HG02678 (cell line): ENCODE data around the gene SLC25A46.
"Not testable (repeated sequence)": the region's sequence is repeated elsewhere in the genome, so short reads cannot be mapped to it uniquely, and the experiment has no call there.

Experiments
- ATAC-seq: cut with Tn5 transposase; IDR thresholded peaks from one replicate; pipeline ENCODE4 v1.9.1; 2021; ENCODE audit warnings: mild to moderate bottlenecking, moderate library complexity; ENCODE audit not compliant: unreplicated experiment

The SLC25A46 gene

DNA sequence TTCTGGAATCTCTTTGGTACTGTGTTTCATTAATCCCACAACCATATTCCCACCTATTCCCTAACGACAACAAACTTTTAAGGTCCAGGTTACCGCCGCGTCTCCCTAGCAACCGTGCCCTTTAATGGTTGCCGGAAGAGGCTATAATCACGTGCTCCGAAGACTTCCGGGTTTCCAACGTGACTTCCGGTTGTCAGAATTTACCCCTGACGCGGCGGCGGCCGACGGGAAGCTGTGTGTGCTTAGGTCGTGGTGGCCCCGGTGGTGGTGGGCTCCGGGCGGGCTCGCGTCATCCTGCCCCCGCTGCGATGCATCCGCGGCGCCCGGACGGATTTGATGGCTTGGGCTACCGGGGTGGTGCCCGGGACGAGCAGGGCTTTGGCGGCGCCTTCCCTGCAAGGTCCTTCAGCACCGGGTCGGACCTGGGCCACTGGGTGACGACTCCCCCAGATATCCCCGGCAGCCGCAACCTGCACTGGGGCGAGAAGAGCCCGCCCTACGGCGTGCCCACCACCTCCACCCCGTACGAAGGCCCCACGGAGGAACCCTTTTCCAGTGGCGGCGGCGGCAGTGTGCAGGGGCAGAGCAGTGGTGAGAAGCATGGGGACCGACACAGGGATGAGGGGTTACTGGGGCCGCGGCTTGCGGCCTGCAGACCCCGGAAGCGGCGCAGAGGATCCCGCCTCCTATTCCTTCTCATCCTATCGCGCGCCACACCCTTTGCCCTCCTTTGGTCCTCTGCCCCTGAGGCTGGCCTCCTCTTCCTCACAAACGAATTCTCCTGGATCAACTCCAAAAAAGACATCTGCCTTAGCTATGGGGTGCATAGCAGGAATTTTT lies at the start of gene SLC25A46:
Gene SLC25A46 (plus strand): TSS at position 196 of the 840 bp plus-strand sequence. CDS start 113 bp downstream, at position 309.
- ATAC-seq = peak; percentile 97

DNA sequence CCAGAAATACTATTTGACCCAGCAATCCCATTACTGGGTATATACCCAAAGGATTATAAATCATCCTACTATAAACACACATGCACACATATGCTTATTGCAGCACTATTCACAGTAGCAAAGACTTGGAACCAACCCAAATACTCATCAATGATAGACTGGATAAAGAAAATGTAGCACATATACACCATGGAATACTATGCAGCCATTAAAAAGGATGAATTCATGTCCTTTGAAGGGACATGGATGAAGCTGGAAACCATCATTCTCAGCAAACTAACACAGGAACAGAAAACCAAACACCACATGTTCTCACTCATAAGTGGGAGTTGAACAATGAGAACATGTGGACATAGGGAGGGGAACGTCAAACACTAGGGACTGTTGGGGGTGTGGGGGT lies 48.2 kb upstream of the SLC25A46 start:
- not testable (repeated sequence) for ATAC-seq

DNA sequence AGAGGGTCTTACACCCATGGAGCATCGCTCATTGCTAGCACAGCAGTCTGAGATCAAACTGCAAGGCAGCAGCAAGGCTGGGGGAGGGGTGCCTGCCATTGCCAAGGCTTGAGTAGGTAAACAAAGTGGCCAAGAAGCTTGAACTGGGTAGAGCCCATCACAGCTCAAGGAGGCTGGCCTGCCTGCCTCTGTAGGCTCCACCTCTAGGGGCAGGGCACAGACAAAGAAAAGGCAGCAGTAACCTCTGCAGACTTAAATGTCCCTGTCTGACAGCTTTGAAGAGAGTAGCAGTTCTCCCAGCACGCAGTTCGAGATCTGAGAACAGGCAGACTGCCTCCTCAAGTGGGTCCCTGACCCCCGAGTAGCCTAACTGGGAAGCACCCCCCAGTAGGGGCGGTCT lies 46.1 kb upstream of the SLC25A46 start:
- ATAC-seq = not testable (repeated sequence)

DNA sequence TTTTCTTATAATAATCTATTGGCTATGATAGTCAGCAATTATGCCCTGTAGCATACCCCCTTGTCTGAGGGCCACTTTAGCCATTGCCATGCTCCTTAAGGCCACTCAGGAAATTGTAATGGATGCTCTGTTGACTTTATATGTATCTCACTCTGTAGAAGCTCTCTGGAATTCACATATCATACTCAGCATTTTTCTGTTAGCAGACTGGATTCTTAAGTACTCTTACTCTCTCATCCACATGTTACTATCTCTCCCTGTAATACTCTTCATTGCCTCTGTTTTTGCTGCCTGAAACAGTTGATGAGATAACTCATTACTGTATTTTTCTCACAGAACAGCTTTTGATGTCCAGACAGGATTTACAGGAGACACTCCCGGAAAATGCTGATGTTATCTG lies 36.5 kb upstream of the SLC25A46 start:
- no peak for ATAC-seq

DNA sequence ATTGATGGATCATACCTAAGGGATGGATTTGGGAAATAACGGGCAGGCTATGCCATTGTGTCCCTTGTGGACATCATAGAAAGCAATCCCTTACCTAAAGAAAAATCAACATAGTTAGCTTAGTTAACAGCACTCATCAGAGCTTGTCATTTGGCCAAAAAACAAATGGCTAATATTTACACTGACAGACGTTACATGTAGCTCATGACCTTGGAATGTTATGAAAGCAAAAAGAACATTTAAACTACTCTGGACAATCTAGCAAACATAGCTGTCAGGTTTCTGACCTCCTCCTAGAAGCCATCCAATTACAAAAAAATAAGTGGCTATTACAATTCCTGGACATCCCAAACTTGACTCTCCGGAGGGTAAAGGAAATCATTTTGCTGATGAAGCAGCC lies 36.1 kb upstream of the SLC25A46 start:
- no peak for ATAC-seq

DNA sequence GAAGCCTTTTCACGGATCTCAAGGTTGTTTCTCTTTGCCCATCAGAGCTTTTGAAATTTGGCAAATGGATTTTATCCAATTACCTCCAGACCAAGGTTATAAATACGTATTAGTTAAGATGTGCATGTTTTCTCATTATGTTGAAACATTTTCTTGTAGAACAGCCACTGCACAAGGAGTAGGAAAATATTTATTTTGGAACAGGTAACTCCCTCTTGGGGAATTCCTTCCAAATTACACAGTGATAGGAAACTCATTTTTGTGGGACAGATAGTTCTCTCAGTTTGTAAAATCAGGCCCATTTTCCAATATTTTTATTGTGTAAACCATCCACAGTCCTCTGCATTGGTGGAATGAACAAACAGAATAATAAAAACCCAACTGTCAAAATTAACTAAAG lies 35.3 kb upstream of the SLC25A46 start:
- no peak for ATAC-seq

DNA sequence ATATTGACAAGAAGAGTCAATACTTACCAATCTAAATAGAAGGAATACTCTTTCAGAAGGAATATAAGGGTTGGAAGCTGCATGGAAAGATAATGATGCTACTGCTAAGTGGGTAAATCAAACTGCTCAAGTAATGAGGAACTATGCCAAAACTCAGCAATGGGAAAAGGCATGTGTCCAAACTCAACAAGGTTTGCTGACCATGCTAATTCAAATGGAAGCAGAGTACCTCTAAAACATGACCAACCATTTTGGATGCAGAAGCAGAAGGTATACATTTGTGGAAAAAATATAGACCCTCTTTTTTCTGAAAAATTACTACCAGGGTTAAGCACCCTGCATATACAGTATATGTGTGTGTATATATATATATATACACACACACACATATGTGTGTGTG lies 33.5 kb upstream of the SLC25A46 start:
- no peak for ATAC-seq

DNA sequence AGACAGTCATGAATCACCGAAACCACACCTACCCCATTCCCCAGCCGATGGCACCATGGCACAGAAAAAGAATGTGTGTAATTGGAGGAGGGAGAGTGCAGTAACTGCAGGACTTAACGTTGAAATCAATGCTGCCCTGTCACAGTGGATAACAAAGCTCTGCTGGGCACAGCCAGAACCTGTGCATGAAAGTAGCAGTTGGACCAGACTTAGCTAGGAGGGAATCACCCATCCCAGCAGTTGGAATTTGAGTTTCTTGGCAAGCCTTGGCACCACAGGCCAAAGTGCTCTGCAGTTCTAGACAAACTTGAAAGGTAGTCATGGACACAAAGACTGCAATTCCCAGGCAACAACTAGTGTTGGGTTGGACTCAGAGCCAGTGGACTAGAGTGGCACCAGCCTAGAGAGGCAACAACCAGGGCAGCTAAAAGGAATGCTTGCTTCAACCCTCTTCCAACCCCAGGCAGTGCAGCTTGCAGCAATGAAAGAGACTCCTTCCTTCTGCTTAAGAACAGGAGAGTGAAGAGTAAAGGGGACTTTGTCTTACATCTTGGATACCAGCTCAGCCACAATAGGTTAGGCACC lies 31.5 kb upstream of the SLC25A46 start:
- ATAC-seq = no peak

DNA sequence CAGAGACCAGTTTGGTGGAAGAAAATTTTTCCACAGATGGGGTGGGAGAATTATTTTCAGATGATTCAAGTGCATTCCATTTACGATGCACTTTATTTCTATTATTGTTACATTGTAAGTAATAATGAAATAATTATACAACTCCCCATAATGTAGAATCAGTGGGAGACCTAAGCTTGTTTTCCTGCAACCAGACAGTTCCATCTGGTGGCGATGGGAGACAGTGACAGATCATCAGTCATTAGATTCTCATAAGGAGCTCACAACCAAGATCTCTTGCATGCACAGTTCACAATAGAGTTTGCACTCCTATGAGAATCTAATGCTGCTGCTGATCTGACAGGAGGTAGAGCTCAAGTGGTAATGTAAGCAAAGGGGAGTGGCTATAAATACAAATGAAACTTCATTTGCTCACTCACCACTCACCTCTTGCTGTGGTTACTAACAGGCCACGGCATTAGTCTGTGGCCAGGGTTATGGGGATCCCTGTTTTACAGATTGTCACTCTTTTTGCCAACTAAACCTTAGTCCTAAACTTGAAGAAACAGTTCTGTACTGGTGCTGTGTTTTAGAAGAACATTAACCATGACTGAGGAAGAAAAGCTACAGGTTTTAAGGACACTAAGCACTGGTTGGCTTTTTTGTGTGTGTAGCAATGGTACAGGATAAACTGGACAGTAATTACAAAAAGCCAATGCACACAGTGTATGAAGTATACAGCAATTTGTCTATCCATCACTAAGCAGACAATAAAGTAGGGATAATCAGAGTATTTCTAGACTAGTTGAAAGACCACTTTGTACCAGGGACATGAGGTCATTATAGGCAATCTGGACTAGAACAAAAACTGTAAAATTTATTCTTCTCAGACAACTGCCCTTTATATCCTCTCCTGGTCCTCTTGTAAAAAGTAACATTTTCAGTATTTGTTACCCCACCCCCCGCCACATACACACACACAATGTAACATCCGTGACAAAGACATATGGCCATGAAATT lies 22.3 kb upstream of the SLC25A46 start:
- ATAC-seq = peak; percentile 72

DNA sequence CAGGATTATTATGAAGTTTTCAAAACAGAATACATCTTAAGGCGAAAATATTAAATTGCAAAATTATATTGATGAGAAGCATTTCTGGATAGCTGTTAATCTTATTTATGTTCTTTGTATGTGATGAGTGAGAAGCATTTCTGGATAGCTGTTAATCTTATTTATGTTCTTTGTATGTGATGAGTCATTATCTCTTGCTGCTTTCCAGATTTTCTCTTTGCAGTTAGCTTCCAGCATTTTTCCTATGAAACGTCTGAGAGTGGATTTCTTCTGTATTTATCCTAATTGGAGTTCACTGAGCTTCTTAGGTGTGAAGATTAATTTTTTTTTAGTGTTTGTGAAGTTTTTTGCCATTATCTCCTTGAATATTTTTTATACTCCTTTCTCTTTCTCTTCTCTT lies 20.5 kb upstream of the SLC25A46 start:
- ATAC-seq = no peak

DNA sequence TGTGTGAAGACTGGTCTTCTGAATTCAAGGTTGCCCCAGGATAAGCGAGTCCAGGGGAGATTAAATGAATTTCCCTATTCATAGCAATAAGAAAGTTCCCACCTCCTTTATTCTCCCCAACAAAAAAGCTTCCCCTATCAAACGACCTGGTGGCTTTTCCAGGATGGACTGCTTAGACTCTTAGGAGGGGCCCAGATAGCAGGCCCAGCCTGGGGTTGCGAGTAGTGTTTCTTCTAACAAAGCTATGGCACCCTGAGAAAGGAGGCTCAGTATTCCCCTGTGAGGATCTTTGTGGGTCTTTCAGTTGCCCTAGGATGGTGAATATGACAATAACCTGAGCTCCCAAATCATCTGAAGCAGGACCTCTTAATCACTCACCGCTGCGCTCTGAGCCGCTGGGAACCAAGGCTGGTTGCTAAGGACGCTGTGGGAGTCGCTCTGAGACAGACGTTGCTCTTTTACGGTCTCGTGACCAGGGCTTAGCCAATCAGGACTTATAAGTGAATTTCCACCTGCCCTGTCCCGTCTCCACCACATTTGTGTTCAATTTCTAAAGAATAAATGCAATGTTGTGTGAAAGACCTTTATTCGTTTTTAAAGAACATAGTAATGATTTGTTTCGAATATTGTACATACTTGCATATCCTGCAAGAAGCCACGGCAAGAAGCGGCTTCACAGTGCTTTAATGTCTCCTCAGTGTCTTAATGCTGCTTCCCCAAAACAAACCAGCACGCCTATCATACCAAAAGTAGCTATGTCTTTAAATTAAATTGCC lies 12.4 kb upstream of the SLC25A46 start, which contains the start of gene TMEM232:
Gene TMEM232 (minus strand): TSS at position 423 of the 776 bp plus-strand sequence. CDS start 59,319 bp downstream, outside the sequence.
- ATAC-seq = peak; percentile 100

DNA sequence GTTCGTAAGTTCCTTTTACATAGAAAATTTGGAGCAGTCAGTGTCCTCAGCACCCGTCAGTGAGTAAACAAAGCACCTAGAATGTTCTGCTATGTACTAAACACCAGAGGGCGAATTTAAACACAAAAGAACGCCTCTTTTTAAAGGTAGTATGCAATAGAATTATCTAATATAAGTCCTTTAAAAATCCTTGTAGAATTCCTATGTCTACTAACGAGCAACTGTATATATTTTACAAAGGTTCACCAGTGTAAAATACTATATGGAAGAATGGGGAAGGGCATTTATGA lies 11.8 kb upstream of the SLC25A46 start:
- ATAC-seq = peak; percentile 72

DNA sequence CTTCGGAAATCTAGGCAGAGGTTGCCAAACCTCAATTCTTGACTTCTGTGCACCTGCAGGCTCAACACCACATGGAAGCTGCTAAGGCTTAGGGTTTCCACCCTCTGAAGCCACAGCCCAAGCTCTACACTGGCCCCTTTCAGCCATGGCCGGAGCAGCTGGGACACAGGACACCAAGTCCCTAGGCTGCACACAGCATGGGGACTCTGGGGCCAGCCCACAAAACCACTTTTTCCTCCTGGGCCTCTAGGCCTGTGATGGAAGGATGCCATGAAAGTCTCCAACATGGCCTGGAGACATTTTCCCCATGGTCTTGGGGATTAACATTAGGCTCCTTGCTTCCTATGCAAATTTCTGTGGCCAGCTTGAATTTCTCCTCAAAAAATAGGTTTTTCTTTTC lies 7.3 kb upstream of the SLC25A46 start:
- ATAC-seq = not testable (repeated sequence)

DNA sequence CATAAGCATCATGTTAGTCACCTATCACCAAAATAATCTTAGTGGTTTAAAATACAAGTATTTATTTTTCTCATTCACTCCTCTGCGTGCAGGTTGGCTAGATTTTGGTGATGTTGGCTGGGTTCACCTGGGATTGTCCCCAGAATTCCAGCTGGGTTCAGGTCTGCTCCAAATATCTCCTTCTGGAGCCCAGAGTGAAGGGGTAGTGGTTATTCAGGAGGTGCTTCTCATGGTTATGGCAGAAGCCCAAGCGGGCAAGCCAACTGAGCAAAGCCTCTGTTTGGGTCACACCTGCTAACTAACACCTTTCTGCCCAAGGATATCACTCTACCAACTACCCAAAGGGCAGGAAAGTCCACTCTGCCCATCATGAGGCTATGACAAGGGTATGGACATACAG lies 4.7 kb upstream of the SLC25A46 start:
- no peak for ATAC-seq

DNA sequence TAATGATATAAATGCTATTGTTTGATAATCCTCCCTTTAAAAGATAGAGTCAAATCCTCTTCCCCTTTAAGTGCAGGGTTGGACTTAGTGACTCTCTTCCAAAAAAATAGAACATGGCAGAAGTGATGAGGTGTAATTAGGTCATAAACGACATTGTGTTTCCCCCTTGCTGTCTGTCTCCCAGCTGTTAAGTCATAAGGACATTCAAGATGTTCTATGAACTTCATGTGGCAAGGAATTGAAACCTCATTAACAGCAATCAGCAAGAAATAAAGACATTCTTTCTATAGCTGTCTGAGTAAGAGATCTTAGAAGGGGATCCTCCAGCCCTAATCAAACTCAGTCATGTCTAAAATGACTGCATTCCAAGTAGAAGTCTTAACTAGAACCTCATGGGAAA lies 3.3 kb upstream of the SLC25A46 start:
- ATAC-seq = no peak

DNA sequence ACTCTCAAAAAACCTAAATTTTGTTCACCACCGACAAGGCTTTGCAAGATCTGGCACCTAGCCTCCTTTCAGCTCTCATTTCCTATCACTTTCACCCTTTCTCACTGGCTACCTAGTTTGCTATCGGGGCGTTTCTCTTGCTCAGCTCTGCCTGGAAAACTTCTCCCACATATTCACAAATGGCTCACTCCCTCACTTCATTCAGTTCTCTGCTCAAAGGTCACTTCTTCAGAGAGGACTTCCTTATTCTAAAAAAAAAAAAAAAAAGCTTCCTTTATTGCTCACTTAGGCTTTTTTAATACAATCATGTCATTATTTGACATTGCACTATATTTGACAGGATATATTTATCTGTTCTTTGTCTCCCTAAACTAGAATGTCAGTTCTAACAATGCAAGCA lies 2.1 kb upstream of the SLC25A46 start:
- no peak for ATAC-seq

DNA sequence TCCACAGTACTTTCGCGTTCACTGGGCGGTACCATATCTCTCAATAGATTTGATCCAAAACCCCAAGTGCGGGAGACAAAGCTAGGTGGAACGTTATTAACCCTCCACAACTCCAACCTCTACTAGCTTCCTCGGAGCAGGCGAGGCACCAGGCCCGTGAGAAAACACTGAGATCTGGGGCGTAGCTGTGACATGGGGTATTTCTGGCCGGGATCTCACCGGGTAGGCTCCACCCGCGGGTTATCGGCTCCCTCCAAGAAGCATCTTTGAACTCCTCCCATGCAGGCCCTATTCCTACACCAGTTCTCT lies 350 bp upstream of the SLC25A46 start:
- peak; percentile 55 for ATAC-seq

DNA sequence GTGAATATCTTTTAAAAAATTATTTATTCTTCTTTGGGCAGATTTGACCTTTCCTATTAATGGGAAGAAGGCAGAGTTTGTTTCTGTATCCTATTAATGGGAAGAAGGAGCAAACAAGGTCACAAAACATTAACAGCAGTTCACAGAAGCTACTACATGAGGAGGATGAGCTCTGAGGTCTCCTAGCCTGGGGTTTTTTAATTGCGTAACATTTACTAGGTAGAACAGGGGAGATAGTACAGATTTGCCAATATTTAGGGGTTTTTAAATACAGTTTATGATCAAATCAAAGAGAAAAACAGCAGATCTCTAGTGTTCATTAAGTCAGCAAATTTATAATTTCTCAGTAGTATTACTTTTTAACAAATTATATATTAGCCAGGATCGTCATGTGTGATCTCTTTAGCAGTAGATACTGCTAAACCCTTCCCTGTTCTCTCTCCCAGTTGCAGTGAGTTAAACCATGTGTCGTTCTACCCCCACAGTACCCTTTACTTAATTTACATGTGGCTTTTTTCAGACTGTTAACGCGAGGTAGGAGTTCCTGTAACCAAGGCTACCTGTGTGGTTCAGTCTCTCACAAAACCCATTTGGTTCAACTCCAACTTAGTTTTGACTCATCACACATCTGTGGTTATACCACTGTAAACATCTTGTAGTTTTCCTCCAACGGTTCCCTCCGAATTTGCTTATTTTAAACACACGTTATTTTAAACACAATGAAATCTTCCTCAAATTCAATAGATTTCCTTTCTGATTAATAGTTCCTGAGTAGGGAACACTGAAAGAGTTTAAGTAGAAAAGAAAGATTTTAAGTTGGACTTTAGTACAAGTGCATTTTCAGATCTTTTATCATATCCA lies 13.3 kb downstream of the SLC25A46 start:
- ATAC-seq = peak; percentile 99

DNA sequence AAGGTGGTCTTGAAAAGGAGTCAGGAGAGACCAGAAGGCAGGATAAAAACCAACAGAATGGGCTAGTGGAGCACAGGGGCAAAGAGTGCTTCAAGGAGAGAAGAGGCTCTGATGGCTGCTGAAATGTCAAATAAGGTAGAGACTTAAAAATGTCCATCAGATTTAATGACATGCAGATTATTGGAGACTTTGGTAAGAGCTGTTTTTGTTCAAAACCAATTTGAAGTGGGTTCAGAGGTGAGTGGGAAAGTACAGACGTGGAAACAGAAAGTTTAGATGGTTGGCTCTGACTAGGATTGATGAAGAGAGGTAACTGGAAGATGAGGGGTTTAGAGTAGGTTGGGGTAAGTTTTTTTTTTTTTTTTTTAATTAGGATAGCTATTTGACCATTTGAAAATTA lies 14.1 kb downstream of the SLC25A46 start:
- peak; percentile 19 for ATAC-seq

DNA sequence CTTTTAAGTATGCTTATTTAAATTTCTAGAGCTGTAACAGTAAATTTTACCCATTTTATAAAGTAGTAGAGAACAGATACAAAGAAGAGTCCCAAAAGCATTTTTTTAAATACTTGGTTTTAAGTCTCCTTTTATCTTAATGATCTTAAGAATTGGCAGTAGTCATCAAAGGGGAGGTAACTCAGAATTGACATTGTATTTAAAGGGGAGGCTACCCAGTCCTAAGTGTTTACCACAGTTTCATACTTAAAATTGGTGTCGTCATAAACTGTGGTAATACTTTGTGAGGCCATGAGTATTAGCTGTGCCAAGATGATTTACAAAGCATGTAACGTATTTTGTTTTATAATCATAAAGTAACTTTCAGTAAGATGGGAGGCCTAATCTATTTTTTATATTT lies 14.8 kb downstream of the SLC25A46 start:
- ATAC-seq = no peak
